ENCODE results near the gene BIRC2. TPM values are rescaled to one million over a fixed set of nuclear protein-coding genes. Genes with fewer than 3 reads are reported as not detected.
A peak's percentile ranks its signal among the peaks of the same experiment; 100 is the strongest.

Gene BIRC2
- total and polyA plus RNA-seq, 4 donors = 14.1 to 46.7 (median 29.5) TPM

DNA sequence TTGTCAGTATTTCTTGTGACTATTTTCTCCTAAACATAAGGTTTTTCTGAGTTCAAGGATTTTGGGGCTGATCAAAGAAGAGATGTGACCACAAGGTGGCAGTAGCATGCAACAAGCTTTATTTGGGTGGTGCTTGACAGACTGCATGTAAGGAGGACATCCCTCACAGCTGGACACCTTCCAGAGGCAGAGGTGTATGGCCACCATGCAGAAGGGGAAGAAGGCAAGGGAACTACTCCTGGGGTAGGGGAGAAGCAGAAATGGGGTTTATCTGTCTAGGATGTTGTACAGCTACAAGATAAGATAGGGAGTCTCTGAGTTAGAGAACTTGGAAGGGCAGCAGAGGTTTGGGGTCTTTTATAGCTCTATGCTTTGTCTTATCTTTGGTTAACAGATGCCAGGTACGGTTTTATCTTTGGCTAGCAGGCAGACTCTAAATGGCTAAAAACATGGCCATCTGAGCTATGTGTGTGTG lies 5.1 kb upstream of the BIRC2 start:
- DNase-seq (ENCODE audit: low spot score) = peak; percentile 80
- Histone ChIP-seq H3K9ac (ENCODE audit: low read depth in 1 of 2, low read length in 2 of 2) (no peak overlapping the region), H3K27me3 (ENCODE audit: control insufficient read depth in 4 of 4, insufficient read depth in 4 of 4, low read length in 3 of 4) (no peaks in the 10 kb centered on the region), H3K4me1 (ENCODE audit: control insufficient read depth in 4 of 4, insufficient read depth in 4 of 4, low read length in 3 of 4) (peaks cover 0 to 7% (median 3%) of the 10 kb centered on the region in 4 donors), H3K27ac (ENCODE audit: low read depth in 1 of 2, low read length in 2 of 2) (no peak overlapping the region), H3K36me3 (ENCODE audit: control insufficient read depth in 4 of 4, insufficient read depth in 3 of 4, low read depth in 1 of 4, low read length in 3 of 4) (peaks cover 0 to 10% (median 7%) of the 10 kb centered on the region in 4 donors), H3K9me3 (ENCODE audit: control insufficient read depth in 4 of 4, low read length in 3 of 4) (no peaks in the 10 kb centered on the region), H3K4me3 (ENCODE audit: low read depth in 1 of 3, low read length in 3 of 3) (no peak overlapping the region)
- WGBS = 26% methylated on average over 1 of the region's 1 CpG
- TF ChIP-seq, protein P1, sequence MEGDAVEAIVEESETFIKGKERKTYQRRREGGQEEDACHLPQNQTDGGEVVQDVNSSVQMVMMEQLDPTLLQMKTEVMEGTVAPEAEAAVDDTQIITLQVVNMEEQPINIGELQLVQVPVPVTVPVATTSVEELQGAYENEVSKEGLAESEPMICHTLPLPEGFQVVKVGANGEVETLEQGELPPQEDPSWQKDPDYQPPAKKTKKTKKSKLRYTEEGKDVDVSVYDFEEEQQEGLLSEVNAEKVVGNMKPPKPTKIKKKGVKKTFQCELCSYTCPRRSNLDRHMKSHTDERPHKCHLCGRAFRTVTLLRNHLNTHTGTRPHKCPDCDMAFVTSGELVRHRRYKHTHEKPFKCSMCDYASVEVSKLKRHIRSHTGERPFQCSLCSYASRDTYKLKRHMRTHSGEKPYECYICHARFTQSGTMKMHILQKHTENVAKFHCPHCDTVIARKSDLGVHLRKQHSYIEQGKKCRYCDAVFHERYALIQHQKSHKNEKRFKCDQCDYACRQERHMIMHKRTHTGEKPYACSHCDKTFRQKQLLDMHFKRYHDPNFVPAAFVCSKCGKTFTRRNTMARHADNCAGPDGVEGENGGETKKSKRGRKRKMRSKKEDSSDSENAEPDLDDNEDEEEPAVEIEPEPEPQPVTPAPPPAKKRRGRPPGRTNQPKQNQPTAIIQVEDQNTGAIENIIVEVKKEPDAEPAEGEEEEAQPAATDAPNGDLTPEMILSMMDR (IDR thresholded peaks at IDR 0.05; ENCODE audit: low read depth, low read length, missing input control) = peak; percentile 78
- TF ChIP-seq, protein P2, sequence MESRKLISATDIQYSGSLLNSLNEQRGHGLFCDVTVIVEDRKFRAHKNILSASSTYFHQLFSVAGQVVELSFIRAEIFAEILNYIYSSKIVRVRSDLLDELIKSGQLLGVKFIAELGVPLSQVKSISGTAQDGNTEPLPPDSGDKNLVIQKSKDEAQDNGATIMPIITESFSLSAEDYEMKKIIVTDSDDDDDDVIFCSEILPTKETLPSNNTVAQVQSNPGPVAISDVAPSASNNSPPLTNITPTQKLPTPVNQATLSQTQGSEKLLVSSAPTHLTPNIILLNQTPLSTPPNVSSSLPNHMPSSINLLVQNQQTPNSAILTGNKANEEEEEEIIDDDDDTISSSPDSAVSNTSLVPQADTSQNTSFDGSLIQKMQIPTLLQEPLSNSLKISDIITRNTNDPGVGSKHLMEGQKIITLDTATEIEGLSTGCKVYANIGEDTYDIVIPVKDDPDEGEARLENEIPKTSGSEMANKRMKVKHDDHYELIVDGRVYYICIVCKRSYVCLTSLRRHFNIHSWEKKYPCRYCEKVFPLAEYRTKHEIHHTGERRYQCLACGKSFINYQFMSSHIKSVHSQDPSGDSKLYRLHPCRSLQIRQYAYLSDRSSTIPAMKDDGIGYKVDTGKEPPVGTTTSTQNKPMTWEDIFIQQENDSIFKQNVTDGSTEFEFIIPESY (IDR thresholded peaks at IDR 0.05) = no peak
- TF ChIP-seq TAF1 (conservative IDR thresholded peaks at IDR 0.05) (no peak), HNF4A (conservative IDR thresholded peaks at IDR 0.05) (peak in 1 of 2 donors; percentile 7), YY1 (IDR thresholded peaks at IDR 0.05) (peak; percentile 24), RAD21 (IDR thresholded peaks at IDR 0.05) (peak; percentile 93 to 99), RXRA (IDR thresholded peaks at IDR 0.05) (peak in 1 of 2 donors; percentile 63)
- TF ChIP-seq, protein P3, sequence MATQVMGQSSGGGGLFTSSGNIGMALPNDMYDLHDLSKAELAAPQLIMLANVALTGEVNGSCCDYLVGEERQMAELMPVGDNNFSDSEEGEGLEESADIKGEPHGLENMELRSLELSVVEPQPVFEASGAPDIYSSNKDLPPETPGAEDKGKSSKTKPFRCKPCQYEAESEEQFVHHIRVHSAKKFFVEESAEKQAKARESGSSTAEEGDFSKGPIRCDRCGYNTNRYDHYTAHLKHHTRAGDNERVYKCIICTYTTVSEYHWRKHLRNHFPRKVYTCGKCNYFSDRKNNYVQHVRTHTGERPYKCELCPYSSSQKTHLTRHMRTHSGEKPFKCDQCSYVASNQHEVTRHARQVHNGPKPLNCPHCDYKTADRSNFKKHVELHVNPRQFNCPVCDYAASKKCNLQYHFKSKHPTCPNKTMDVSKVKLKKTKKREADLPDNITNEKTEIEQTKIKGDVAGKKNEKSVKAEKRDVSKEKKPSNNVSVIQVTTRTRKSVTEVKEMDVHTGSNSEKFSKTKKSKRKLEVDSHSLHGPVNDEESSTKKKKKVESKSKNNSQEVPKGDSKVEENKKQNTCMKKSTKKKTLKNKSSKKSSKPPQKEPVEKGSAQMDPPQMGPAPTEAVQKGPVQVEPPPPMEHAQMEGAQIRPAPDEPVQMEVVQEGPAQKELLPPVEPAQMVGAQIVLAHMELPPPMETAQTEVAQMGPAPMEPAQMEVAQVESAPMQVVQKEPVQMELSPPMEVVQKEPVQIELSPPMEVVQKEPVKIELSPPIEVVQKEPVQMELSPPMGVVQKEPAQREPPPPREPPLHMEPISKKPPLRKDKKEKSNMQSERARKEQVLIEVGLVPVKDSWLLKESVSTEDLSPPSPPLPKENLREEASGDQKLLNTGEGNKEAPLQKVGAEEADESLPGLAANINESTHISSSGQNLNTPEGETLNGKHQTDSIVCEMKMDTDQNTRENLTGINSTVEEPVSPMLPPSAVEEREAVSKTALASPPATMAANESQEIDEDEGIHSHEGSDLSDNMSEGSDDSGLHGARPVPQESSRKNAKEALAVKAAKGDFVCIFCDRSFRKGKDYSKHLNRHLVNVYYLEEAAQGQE (IDR thresholded peaks at IDR 0.05) = no peak

DNA sequence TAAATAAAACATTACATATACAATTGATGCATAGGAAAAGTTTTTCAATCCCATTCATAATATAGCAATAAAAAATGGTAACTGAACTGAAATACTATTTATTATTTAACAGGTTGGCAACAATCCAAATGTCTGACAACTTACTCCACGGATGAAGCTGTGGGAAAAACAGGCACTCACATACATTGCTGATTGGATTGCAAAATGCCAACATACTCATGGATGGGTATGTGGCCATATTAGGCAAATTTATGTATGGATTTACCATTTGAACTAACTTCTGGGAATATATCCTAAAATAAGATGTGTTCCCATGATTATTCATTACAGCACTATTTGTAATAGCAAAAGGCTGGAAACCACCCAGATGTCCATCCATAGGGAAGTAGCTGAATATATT lies 3.2 kb upstream of the BIRC2 start:
- Histone ChIP-seq H3K4me1 (ENCODE audit: control insufficient read depth in 4 of 4, insufficient read depth in 4 of 4, low read length in 3 of 4) (peaks cover 3 to 16% (median 4%) of the 10 kb centered on the region in 4 donors), H3K36me3 (ENCODE audit: control insufficient read depth in 4 of 4, insufficient read depth in 3 of 4, low read depth in 1 of 4, low read length in 3 of 4) (no peaks in the 10 kb centered on the region), H3K9me3 (ENCODE audit: control insufficient read depth in 4 of 4, low read length in 3 of 4) (no peaks in the 10 kb centered on the region), H3K9ac (ENCODE audit: low read depth in 1 of 2, low read length in 2 of 2) (no peak overlapping the region), H3K4me3 (ENCODE audit: low read depth in 1 of 3, low read length in 3 of 3) (no peak overlapping the region), H3K27me3 (ENCODE audit: control insufficient read depth in 4 of 4, insufficient read depth in 4 of 4, low read length in 3 of 4) (no peaks in the 10 kb centered on the region), H3K27ac (ENCODE audit: low read depth in 1 of 2, low read length in 2 of 2) (no peak overlapping the region)
- DNase-seq (ENCODE audit: low spot score) = no peak
- WGBS = 41% methylated on average over 1 of the region's 1 CpG
- TF ChIP-seq HNF4A (conservative IDR thresholded peaks at IDR 0.05) (no peak), RAD21 (IDR thresholded peaks at IDR 0.05) (no peak), FOXA1 (IDR thresholded peaks at IDR 0.05) (no peak), GABPA (IDR thresholded peaks at IDR 0.05 in 1 of 2, conservative IDR thresholded peaks at IDR 0.05 in 1 of 2) (no peak), YY1 (IDR thresholded peaks at IDR 0.05) (no peak), NR2F2 (IDR thresholded peaks at IDR 0.05) (no peak), FOXA2 (IDR thresholded peaks at IDR 0.05) (no peak), EGR1 (IDR thresholded peaks at IDR 0.05; ENCODE audit: low read depth in 2 of 2) (no peak), SP1 (IDR thresholded peaks at IDR 0.05) (no peak)
- TF ChIP-seq, protein P4, sequence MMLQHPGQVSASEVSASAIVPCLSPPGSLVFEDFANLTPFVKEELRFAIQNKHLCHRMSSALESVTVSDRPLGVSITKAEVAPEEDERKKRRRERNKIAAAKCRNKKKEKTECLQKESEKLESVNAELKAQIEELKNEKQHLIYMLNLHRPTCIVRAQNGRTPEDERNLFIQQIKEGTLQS (IDR thresholded peaks at IDR 0.05) = no peak
- TF ChIP-seq, protein P2 (IDR thresholded peaks at IDR 0.05) = no peak
- TF ChIP-seq, protein P5, sequence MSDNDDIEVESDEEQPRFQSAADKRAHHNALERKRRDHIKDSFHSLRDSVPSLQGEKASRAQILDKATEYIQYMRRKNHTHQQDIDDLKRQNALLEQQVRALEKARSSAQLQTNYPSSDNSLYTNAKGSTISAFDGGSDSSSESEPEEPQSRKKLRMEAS (IDR thresholded peaks at IDR 0.05) = no peak
- TF ChIP-seq, protein P1 (IDR thresholded peaks at IDR 0.05; ENCODE audit: low read depth, low read length, missing input control) = no peak

Data from liver (tissue), 9 donors.